GM19397 (cell line): ENCODE results near the gene ADGRG4.

Source experiments
- ATAC-seq: cut with Tn5 transposase; IDR thresholded peaks from one replicate; pipeline ENCODE4 v1.9.1; 2021; ENCODE audit warnings: mild to moderate bottlenecking, moderate library complexity; ENCODE audit not compliant: unreplicated experiment

ADGRG4 gene

GRCh38 chrX:136292656-136293055 lies 8.1 kb upstream of the ADGRG4 start:
- no peak for ATAC-seq

- no peak for ATAC-seq
These were observed 5.4 kb upstream of the ADGRG4 start for GRCh38 chrX:136295380-136295779.

- ATAC-seq: no peak
These were observed 2.3 kb downstream of the ADGRG4 start for GRCh38 chrX:136303041-136303440.

GRCh38 chrX:136304493-136304892 lies 3.7 kb downstream of the ADGRG4 start:
- no peak for ATAC-seq

- ATAC-seq: no peak
These were observed 5.4 kb downstream of the ADGRG4 start for GRCh38 chrX:136306182-136306581.

GRCh38 chrX:136307471-136307870 lies 6.7 kb downstream of the ADGRG4 start:
- ATAC-seq: no peak

- no peak for ATAC-seq
These were observed 9.6 kb downstream of the ADGRG4 start for GRCh38 chrX:136310411-136310810.

- no peak for ATAC-seq
These were observed 17.4 kb downstream of the ADGRG4 start for GRCh38 chrX:136318156-136318555.

- ATAC-seq: no peak
These were observed 18.3 kb downstream of the ADGRG4 start for GRCh38 chrX:136318895-136319597.

GRCh38 chrX:136319600-136319999 lies 18.8 kb downstream of the ADGRG4 start:
- no peak for ATAC-seq

GRCh38 chrX:136321532-136321931 lies 20.8 kb downstream of the ADGRG4 start:
- no peak for ATAC-seq

- no peak for ATAC-seq
These were observed 21.3 kb downstream of the ADGRG4 start for GRCh38 chrX:136322064-136322463.

GRCh38 chrX:136325377-136325776 lies 24.6 kb downstream of the ADGRG4 start:
- no peak for ATAC-seq

GRCh38 chrX:136328933-136329332 lies 28.2 kb downstream of the ADGRG4 start:
- no peak for ATAC-seq

GRCh38 chrX:136336623-136337022 lies 35.9 kb downstream of the ADGRG4 start:
- no peak for ATAC-seq

- no peak for ATAC-seq
These were observed 38.9 kb downstream of the ADGRG4 start for GRCh38 chrX:136339702-136340101.

- ATAC-seq: no peak
These were observed 43.6 kb downstream of the ADGRG4 start for GRCh38 chrX:136344320-136344719.

GRCh38 chrX:136346506-136346905 lies 45.7 kb downstream of the ADGRG4 start:
- no peak for ATAC-seq

GRCh38 chrX:136347706-136348105 lies 46.9 kb downstream of the ADGRG4 start:
- ATAC-seq: no peak

GRCh38 chrX:136353526-136354093 lies 52.8 kb downstream of the ADGRG4 start:
- ATAC-seq: no peak

- no peak for ATAC-seq
These were observed 53.4 kb downstream of the ADGRG4 start for GRCh38 chrX:136354201-136354600.

- ATAC-seq: no peak
These were observed 68.6 kb downstream of the ADGRG4 start for GRCh38 chrX:136369377-136369776.

- ATAC-seq: no peak
These were observed 76.0 kb downstream of the ADGRG4 start for GRCh38 chrX:136376713-136377112.
